ENCODE measurements around the gene UQCR10.
A peak's percentile ranks its signal among the peaks of the same experiment; 100 is the strongest.

Gene UQCR10

GRCh38 chr22:29741926-29742325, 25.2 kb upstream of the UQCR10 start:
- POLR2A ChIA-PET (ENCODE audit: low non-redundant PET) = no interaction called here
- no peak for TF ChIP-seq CTCF (conservative IDR thresholded peaks at IDR 0.05; ENCODE audit: low read depth)
- CTCF ChIA-PET = no interaction called here

GRCh38 chr22:29742326-29742725, 24.8 kb upstream of the UQCR10 start:
- TF ChIP-seq CTCF (conservative IDR thresholded peaks at IDR 0.05; ENCODE audit: low read depth) = no peak
- H3K27ac ChIP-seq = peak overlapping the region; percentile 93; the same call in 1 of the 2 replicates
- POLR2A ChIA-PET (ENCODE audit: low non-redundant PET) = no interaction called here
- no peak for DNase-seq (ENCODE audit: low spot score)
- CTCF ChIA-PET = no interaction called here

More at GRCh38 chr22:29741926-29742325, 25.2 kb upstream of the UQCR10 start:
- DNase-seq (ENCODE audit: low spot score) = no peak
- peak overlapping the region; percentile 93; the same call in 1 of the 2 replicates for H3K27ac ChIP-seq

GRCh38 chr22:29744902-29745301, 22.3 kb upstream of the UQCR10 start:
- ChIA-PET POLR2A (ENCODE audit: low non-redundant PET) (no interaction called here), CTCF (interaction anchor here (0.6 to 0.7 kb wide), 2 partner anchors 12 to 433 kb away, joined by 3 to 5 read pairs; no protein-coding TSS in a partner anchor)
- peak; percentile 75 for DNase-seq (ENCODE audit: low spot score)
- no peak for TF ChIP-seq CTCF (conservative IDR thresholded peaks at IDR 0.05; ENCODE audit: low read depth)
- H3K27ac ChIP-seq = peak overlapping the region; percentile 93

- ChIA-PET CTCF (interaction anchor here (0.5 kb wide), 1 partner anchor 12 kb away, joined by 6 read pairs; no protein-coding TSS in a partner anchor), POLR2A (ENCODE audit: low non-redundant PET) (no interaction called here)
- DNase-seq (ENCODE audit: low spot score) = no peak
- peak overlapping the region; percentile 93 for H3K27ac ChIP-seq
- TF ChIP-seq CTCF (conservative IDR thresholded peaks at IDR 0.05; ENCODE audit: low read depth) = no peak
These were observed 19.3 kb upstream of the UQCR10 start for GRCh38 chr22:29747832-29748231.

GRCh38 chr22:29748248-29748893, 18.8 kb upstream of the UQCR10 start:
- POLR2A ChIA-PET (ENCODE audit: low non-redundant PET) = no interaction called here
- CTCF ChIA-PET = interaction anchor here (0.5 kb wide), 1 partner anchor 12 kb away, joined by 6 read pairs; no protein-coding TSS in a partner anchor
- no peak for DNase-seq (ENCODE audit: low spot score)
- no peak for TF ChIP-seq CTCF (conservative IDR thresholded peaks at IDR 0.05; ENCODE audit: low read depth)
- peak overlapping the region; percentile 93 for H3K27ac ChIP-seq

GRCh38 chr22:29750029-29750428, 17.1 kb upstream of the UQCR10 start:
- POLR2A ChIA-PET (ENCODE audit: low non-redundant PET) = no interaction called here
- TF ChIP-seq CTCF (conservative IDR thresholded peaks at IDR 0.05; ENCODE audit: low read depth) = no peak
- no peak for DNase-seq (ENCODE audit: low spot score)
- H3K27ac ChIP-seq = peak overlapping the region; percentile 34
- CTCF ChIA-PET = no interaction called here

All from RWPE1 (cell line).